ENCODE measurements around the gene INO80. TPM values are rescaled to one million over a fixed set of nuclear protein-coding genes. Genes with fewer than 3 reads are reported as not detected.

Gene INO80
- total RNA-seq (ENCODE audit: unreplicated experiment): 20.4 TPM
- long read RNA-seq: 0 reads

GRCh38 chr15:41116116-41116961 lies at the start of gene INO80:
Gene INO80, minus strand, starts transcription at chr15:41116280. Its CDS starts 19,970 bp downstream, at chr15:41096310.
- Mint-ChIP-seq H3K27me3 (ENCODE audit: unreplicated experiment) (no peaks in the 10 kb centered on the region), H3K4me3 (ENCODE audit: unreplicated experiment) (peak within 1 kb of the TSS; percentile 95), H3K9me3 (ENCODE audit: unreplicated experiment) (peaks cover 5% of the 10 kb centered on the region), H3K36me3 (ENCODE audit: unreplicated experiment) (no peaks in the 10 kb centered on the region), H3K27ac (ENCODE audit: unreplicated experiment) (peak within 1 kb of the TSS; percentile 93), H3K4me1 (ENCODE audit: low read depth, unreplicated experiment) (peaks cover 3% of the 10 kb centered on the region)
- TF ChIP-seq CTCF (IDR thresholded peaks at IDR 0.05; ENCODE audit: partially characterized antibody, unreplicated experiment): no peak
- DNase-seq: peak; percentile 98

- Mint-ChIP-seq H3K27me3 (ENCODE audit: unreplicated experiment) (no peaks in the 10 kb centered on the region), H3K27ac (ENCODE audit: unreplicated experiment) (no peak overlapping the region), H3K4me1 (ENCODE audit: low read depth, unreplicated experiment) (no peaks in the 10 kb centered on the region), H3K9me3 (ENCODE audit: unreplicated experiment) (no peaks in the 10 kb centered on the region), H3K36me3 (ENCODE audit: unreplicated experiment) (no peaks in the 10 kb centered on the region), H3K4me3 (ENCODE audit: unreplicated experiment) (no peak overlapping the region)
- DNase-seq: no peak
- TF ChIP-seq CTCF (IDR thresholded peaks at IDR 0.05; ENCODE audit: partially characterized antibody, unreplicated experiment): no peak
Observed at GRCh38 chr15:41161736-41162135, 45.7 kb upstream of the INO80 start.

- no peak overlapping the region for H3K27ac Mint-ChIP-seq (ENCODE audit: unreplicated experiment)
- no peaks in the 10 kb centered on the region for H3K4me1 Mint-ChIP-seq (ENCODE audit: low read depth, unreplicated experiment)
- H3K27me3 Mint-ChIP-seq (ENCODE audit: unreplicated experiment): no peaks in the 10 kb centered on the region
- no peak overlapping the region for H3K4me3 Mint-ChIP-seq (ENCODE audit: unreplicated experiment)
- H3K9me3 Mint-ChIP-seq (ENCODE audit: unreplicated experiment): no peaks in the 10 kb centered on the region
- no peak for TF ChIP-seq CTCF (IDR thresholded peaks at IDR 0.05; ENCODE audit: partially characterized antibody, unreplicated experiment)
- no peak for DNase-seq
- H3K36me3 Mint-ChIP-seq (ENCODE audit: unreplicated experiment): no peaks in the 10 kb centered on the region
Observed at GRCh38 chr15:41161336-41161735, 45.3 kb upstream of the INO80 start.

GRCh38 chr15:41160639-41161315 lies 44.7 kb upstream of the INO80 start:
- Mint-ChIP-seq H3K4me3 (ENCODE audit: unreplicated experiment) (no peak overlapping the region), H3K4me1 (ENCODE audit: low read depth, unreplicated experiment) (no peaks in the 10 kb centered on the region), H3K9me3 (ENCODE audit: unreplicated experiment) (no peaks in the 10 kb centered on the region), H3K36me3 (ENCODE audit: unreplicated experiment) (no peaks in the 10 kb centered on the region), H3K27me3 (ENCODE audit: unreplicated experiment) (no peaks in the 10 kb centered on the region), H3K27ac (ENCODE audit: unreplicated experiment) (no peak overlapping the region)
- DNase-seq: no peak
- TF ChIP-seq CTCF (IDR thresholded peaks at IDR 0.05; ENCODE audit: partially characterized antibody, unreplicated experiment): no peak

- Mint-ChIP-seq H3K9me3 (ENCODE audit: unreplicated experiment) (peaks cover 3% of the 10 kb centered on the region), H3K36me3 (ENCODE audit: unreplicated experiment) (no peaks in the 10 kb centered on the region), H3K27ac (ENCODE audit: unreplicated experiment) (no peak overlapping the region), H3K27me3 (ENCODE audit: unreplicated experiment) (no peaks in the 10 kb centered on the region), H3K4me1 (ENCODE audit: low read depth, unreplicated experiment) (no peaks in the 10 kb centered on the region), H3K4me3 (ENCODE audit: unreplicated experiment) (no peak overlapping the region)
- DNase-seq: no peak
- no peak for TF ChIP-seq CTCF (IDR thresholded peaks at IDR 0.05; ENCODE audit: partially characterized antibody, unreplicated experiment)
Observed at GRCh38 chr15:41154412-41154811, 38.3 kb upstream of the INO80 start.
